BLaER1 (cell line): Measurements from ENCODE around the gene STPG3.

Experiments used
- H3K27ac ChIP-seq: shearing (Covaris generic); formaldehyde crosslinking; 2 replicates; pipeline ENCODE4 v1.8.1; 2022
- H3K27me3 ChIP-seq: shearing (Covaris generic); formaldehyde crosslinking; 2 replicates; pipeline ENCODE4 v1.8.1; 2022
- H3K36me3 ChIP-seq: shearing (Covaris generic); formaldehyde crosslinking; 2 replicates; pipeline ENCODE4 v1.8.1; 2022
- H3K4me1 ChIP-seq: shearing (Covaris generic); formaldehyde crosslinking; 2 replicates; pipeline ENCODE4 v1.8.1; 2022
- H3K4me2 ChIP-seq: shearing (Covaris generic); formaldehyde crosslinking; 2 replicates; pipeline ENCODE4 v1.8.1; 2022
- H3K4me3 ChIP-seq: shearing (Covaris generic); formaldehyde crosslinking; 2 replicates; pipeline ENCODE4 v1.8.1; 2022
- H3K9ac ChIP-seq: shearing (Covaris generic); formaldehyde crosslinking; 2 replicates; pipeline ENCODE4 v1.8.1; 2022
- H3K9me3 ChIP-seq: shearing (Covaris generic); formaldehyde crosslinking; 2 replicates; pipeline ENCODE4 v1.8.1; 2022
- H4K20me1 ChIP-seq: shearing (Covaris generic); formaldehyde crosslinking; 2 replicates; pipeline ENCODE4 v1.8.1; 2022
- Cebpa-rat ChIP-seq: shearing (Covaris generic); IDR thresholded peaks from 2 replicates; pipeline ENCODE4 v1.8.1; 2022

The STPG3 gene

GRCh38 chr9:137273095-137273490 is 22.0 kb downstream of the STPG3 start:
- H3K27ac ChIP-seq = peak overlapping the region; percentile 94
- no peak overlapping the region for H3K4me3 ChIP-seq
- H3K9me3 ChIP-seq = no peaks in the 10 kb centered on the region
- TF ChIP-seq Cebpa-rat = no peak
- no peaks in the 10 kb centered on the region for H3K27me3 ChIP-seq
- H3K9ac ChIP-seq = peak overlapping the region; percentile 59
- H3K4me1 ChIP-seq = peaks cover 99% of the 10 kb centered on the region
- H3K4me2 ChIP-seq = peak overlapping the region; percentile 92
- peaks cover 17% of the 10 kb centered on the region; the same call in 1 of the 2 replicates for H4K20me1 ChIP-seq
- H3K36me3 ChIP-seq = peaks cover 36% of the 10 kb centered on the region

GRCh38 chr9:137273611-137274320 is 22.7 kb downstream of the STPG3 start:
- peak overlapping the region; percentile 92 for H3K4me2 ChIP-seq
- H3K27ac ChIP-seq = peak overlapping the region; percentile 94
- H3K27me3 ChIP-seq = no peaks in the 10 kb centered on the region
- peak overlapping the region; percentile 62; the same call in 1 of the 2 replicates for H3K4me3 ChIP-seq
- H3K36me3 ChIP-seq = peaks cover 33% of the 10 kb centered on the region
- H3K4me1 ChIP-seq = peaks cover 99% of the 10 kb centered on the region
- peak overlapping the region; percentile 65; the same call in 1 of the 2 replicates for H3K9ac ChIP-seq
- TF ChIP-seq Cebpa-rat = no peak
- peaks cover 17% of the 10 kb centered on the region; the same call in 1 of the 2 replicates for H4K20me1 ChIP-seq
- H3K9me3 ChIP-seq = no peaks in the 10 kb centered on the region

- no peak for TF ChIP-seq Cebpa-rat
- Histone ChIP-seq H3K4me1 (peaks cover 99% of the 10 kb centered on the region), H3K9me3 (no peaks in the 10 kb centered on the region), H4K20me1 (peaks cover 17% of the 10 kb centered on the region; the same call in 1 of the 2 replicates), H3K27ac (peak overlapping the region; percentile 94), H3K9ac (peak overlapping the region; percentile 78), H3K36me3 (peaks cover 32% of the 10 kb centered on the region), H3K4me2 (peak overlapping the region; percentile 92), H3K27me3 (no peaks in the 10 kb centered on the region), H3K4me3 (peak overlapping the region; percentile 62; the same call in 1 of the 2 replicates)
Observed at GRCh38 chr9:137275203-137275587, 24.1 kb downstream of the STPG3 start.

GRCh38 chr9:137275588-137276472 is 24.7 kb downstream of the STPG3 start:
- Histone ChIP-seq H3K36me3 (peaks cover 32% of the 10 kb centered on the region), H4K20me1 (peaks cover 13% of the 10 kb centered on the region; the same call in 1 of the 2 replicates), H3K4me2 (peak overlapping the region; percentile 92), H3K9ac (peak overlapping the region; percentile 78), H3K4me1 (peaks cover 99% of the 10 kb centered on the region), H3K27ac (peak overlapping the region; percentile 94), H3K27me3 (no peaks in the 10 kb centered on the region), H3K4me3 (peak overlapping the region; percentile 62), H3K9me3 (no peaks in the 10 kb centered on the region)
- TF ChIP-seq Cebpa-rat = no peak

DNA sequence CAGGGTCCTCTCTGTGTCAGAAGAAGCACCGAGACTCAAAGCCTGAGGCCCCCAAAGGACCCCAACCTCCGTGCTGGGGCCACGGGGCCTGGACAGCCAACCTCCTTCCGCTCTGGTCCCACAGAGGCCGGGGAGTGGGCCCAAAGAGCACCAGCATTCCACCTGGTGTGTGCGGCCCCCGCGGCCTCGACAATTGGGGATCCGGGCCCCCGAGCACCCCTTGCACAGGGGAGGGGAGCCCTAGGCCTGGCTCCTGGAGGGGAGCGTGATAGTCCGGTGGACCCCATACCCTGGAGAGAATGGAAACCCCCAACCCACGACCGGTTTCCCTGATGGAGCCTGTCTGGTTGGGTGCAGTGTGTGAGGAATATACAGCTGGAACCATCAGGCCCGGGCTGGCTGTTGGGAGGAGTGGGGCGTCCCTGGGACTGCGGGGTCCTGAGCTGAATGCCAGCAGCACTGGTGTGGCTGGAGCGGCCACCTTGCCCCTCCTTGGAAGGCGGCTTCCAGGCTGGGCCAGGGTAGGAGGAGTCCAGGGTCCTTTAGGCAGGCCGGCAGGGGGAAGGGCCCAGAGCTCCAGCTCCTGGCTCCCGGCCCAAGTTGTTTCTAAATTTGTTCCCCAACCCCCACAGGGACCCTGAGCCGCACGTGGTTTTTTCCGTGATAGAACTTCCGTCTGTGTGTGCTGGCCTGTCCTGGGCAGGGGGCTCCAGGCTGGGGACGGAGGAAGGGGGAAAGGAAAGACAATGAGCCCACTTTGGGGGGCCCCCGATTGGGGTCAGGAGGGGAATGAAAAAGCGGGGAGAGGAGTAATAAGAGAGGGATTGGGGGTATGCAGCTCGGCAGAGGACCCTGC is 25.6 kb downstream of the STPG3 start:
- Histone ChIP-seq H3K9me3 (no peaks in the 10 kb centered on the region), H3K36me3 (peaks cover 32% of the 10 kb centered on the region), H4K20me1 (peaks cover 14% of the 10 kb centered on the region; the same call in 1 of the 2 replicates), H3K4me1 (peaks cover 100% of the 10 kb centered on the region), H3K27me3 (no peaks in the 10 kb centered on the region), H3K4me2 (peak overlapping the region; percentile 92), H3K4me3 (peak overlapping the region; percentile 62), H3K9ac (peak overlapping the region; percentile 78), H3K27ac (peak overlapping the region; percentile 94)
- TF ChIP-seq Cebpa-rat = no peak

DNA sequence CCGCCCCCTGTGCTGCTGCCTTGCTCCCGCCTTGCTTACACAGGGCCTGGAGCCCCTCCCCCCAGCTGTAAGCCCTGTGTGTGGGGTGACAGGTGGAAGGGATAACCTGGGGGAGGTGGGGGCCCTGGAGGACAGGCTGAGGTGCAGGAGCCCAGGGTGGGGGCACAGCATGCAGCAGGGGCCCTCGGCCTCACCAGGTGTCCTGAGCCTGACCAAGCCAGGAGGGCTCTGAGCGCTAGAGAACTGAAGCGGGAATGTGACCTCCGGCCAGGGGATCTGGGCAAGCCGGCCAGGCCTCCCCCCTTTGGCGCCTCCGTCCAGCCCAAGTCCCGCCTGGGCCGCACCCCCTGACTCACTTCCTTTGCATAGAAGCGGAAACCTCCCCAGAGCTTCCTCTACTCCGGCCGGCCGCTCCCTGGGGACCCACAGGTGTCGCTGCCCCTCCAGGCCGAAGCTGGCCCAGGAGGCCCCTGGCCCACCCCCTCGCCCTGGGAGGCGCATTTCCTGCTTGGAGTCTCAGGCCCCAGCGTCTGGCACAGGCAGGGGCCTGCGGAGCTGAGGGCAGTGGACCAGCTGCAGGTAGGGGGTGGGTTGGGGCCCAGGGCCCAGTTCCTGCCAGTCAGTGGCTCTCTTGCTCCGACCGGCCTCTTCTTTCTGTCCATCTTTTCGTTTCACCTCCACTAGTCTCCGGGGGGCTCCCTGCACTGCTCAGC is 26.4 kb downstream of the STPG3 start, which contains the start of gene TOR4A:
TOR4A (plus strand) TSS at position 398 of the 713 bp plus-strand sequence. CDS start 964 bp downstream, outside the sequence.
- Histone ChIP-seq H3K9ac (peak within 1 kb of the TSS; percentile 78), H3K27me3 (no peaks in the 10 kb centered on the region), H3K27ac (peak within 1 kb of the TSS; percentile 94), H3K4me2 (peak within 1 kb of the TSS; percentile 92), H4K20me1 (peaks cover 7% of the 10 kb centered on the region; the same call in 1 of the 2 replicates), H3K36me3 (peaks cover 26% of the 10 kb centered on the region), H3K4me3 (peak within 1 kb of the TSS; percentile 62), H3K9me3 (no peaks in the 10 kb centered on the region), H3K4me1 (peaks cover 100% of the 10 kb centered on the region)
- TF ChIP-seq Cebpa-rat = no peak

DNA sequence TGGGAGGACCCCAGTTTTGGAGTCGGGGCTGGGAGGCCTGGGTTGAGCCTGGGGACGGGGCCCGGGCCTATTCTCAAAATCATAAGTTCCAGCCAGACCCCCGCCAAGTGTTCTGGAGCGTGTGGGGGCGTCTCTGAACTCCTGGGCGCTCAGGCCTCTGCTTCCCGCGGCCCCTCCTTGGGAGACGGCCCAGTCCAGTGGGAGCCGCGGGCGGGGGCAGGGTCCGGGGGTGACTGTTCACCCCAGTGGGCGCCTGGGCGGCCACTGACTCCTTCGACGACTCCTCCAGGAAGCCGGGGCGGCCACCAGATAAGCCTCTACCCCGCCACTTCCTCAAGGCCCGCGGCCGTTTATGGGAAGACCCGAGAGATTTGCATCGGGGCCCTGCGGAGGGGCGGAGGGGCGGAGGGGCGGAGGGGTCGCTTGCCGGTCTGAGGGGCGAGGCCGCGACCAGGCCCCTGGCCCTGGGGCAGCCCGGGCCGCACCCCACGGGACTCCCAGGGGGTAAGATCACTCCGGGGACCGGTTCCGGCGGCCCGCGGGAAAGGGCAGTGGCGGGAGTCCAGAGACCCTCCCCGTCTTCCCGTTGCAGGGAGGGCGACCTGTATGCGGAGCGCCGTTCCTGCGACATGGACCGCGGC is 27.1 kb downstream of the STPG3 start:
- Histone ChIP-seq H3K9ac (peak overlapping the region; percentile 78), H3K4me2 (peak overlapping the region; percentile 92), H3K4me3 (peak overlapping the region; percentile 62), H3K27ac (peak overlapping the region; percentile 94), H4K20me1 (peaks cover 5% of the 10 kb centered on the region; the same call in 1 of the 2 replicates), H3K27me3 (no peaks in the 10 kb centered on the region), H3K4me1 (peaks cover 100% of the 10 kb centered on the region), H3K36me3 (peaks cover 19% of the 10 kb centered on the region), H3K9me3 (no peaks in the 10 kb centered on the region)
- TF ChIP-seq Cebpa-rat = no peak
